ENCODE measurements around the gene DUSP15. TPM values are rescaled to one million over a fixed set of nuclear protein-coding genes. Genes with fewer than 3 reads are reported as not detected.

Gene DUSP15
- total RNA-seq, 1 experiment from 2014 or later = not detected

GRCh38 chr20:31875671-31876070 is 5.3 kb upstream of the DUSP15 start:
- no peak overlapping the region for H3K27ac ChIP-seq (ENCODE audit: low read depth, low read length)
- TF ChIP-seq ZNF274 (IDR thresholded peaks at IDR 0.05; ENCODE audit: low read depth, low read length) (no peak), TCF7L2 (IDR thresholded peaks at IDR 0.05; ENCODE audit: borderline replicate concordance, extremely low read depth, insufficient read depth, insufficient read length) (no peak), CBX3 (IDR thresholded peaks at IDR 0.05; ENCODE audit: low read depth) (no peak), CEBPB (IDR thresholded peaks at IDR 0.05; ENCODE audit: low read depth) (no peak), ZFX (IDR thresholded peaks at IDR 0.05) (no peak), REST (IDR thresholded peaks at IDR 0.05; ENCODE audit: low read depth) (no peak), EZH2phosphoT487 (IDR thresholded peaks at IDR 0.05; ENCODE audit: borderline replicate concordance) (no peak), EZH2 (IDR thresholded peaks at IDR 0.05) (no peak), YY1 (IDR thresholded peaks at IDR 0.05; ENCODE audit: extremely low read depth, insufficient replicate concordance, low read depth, low read length) (no peak), RAD21 (IDR thresholded peaks at IDR 0.05; ENCODE audit: low read depth) (no peak), SP1 (IDR thresholded peaks at IDR 0.05; ENCODE audit: low read depth) (no peak), SRF (IDR thresholded peaks at IDR 0.05; ENCODE audit: low read depth) (no peak), SIN3A (IDR thresholded peaks at IDR 0.05; ENCODE audit: low read depth) (no peak), EGR1 (IDR thresholded peaks at IDR 0.05; ENCODE audit: low read depth) (no peak), FOSL1 (IDR thresholded peaks at IDR 0.05; ENCODE audit: low read depth) (no peak), CTCF (IDR thresholded peaks at IDR 0.05 in 2 of 3, conservative IDR thresholded peaks at IDR 0.05 in 1 of 3; ENCODE audit: borderline replicate concordance in 1 of 3, insufficient read depth in 1 of 3, low read depth in 2 of 3, low read length in 2 of 3) (no peak)
- TF ChIP-seq, protein P1, sequence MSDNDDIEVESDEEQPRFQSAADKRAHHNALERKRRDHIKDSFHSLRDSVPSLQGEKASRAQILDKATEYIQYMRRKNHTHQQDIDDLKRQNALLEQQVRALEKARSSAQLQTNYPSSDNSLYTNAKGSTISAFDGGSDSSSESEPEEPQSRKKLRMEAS (IDR thresholded peaks at IDR 0.05) = no peak
- TF ChIP-seq, protein P2, sequence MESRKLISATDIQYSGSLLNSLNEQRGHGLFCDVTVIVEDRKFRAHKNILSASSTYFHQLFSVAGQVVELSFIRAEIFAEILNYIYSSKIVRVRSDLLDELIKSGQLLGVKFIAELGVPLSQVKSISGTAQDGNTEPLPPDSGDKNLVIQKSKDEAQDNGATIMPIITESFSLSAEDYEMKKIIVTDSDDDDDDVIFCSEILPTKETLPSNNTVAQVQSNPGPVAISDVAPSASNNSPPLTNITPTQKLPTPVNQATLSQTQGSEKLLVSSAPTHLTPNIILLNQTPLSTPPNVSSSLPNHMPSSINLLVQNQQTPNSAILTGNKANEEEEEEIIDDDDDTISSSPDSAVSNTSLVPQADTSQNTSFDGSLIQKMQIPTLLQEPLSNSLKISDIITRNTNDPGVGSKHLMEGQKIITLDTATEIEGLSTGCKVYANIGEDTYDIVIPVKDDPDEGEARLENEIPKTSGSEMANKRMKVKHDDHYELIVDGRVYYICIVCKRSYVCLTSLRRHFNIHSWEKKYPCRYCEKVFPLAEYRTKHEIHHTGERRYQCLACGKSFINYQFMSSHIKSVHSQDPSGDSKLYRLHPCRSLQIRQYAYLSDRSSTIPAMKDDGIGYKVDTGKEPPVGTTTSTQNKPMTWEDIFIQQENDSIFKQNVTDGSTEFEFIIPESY (IDR thresholded peaks at IDR 0.05; ENCODE audit: extremely low read depth, insufficient replicate concordance, low read length) = no peak
- TF ChIP-seq, protein P3, sequence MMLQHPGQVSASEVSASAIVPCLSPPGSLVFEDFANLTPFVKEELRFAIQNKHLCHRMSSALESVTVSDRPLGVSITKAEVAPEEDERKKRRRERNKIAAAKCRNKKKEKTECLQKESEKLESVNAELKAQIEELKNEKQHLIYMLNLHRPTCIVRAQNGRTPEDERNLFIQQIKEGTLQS (IDR thresholded peaks at IDR 0.05) = no peak
- no peak overlapping the region for H2AFZ ChIP-seq (ENCODE audit: low read depth, low read length, poor library complexity, severe bottlenecking)
- intact Hi-C loops (cut with micrococcal nuclease) = no loop called here
- ATAC-seq (no peak), DNase-seq (ENCODE audit: low read depth, low spot score) (no peak)
- ChIA-PET RAD21 (ENCODE audit: low non-redundant PET in 1 of 2, low total read pairs in 2 of 2, uncharacterized antibody in 2 of 2, unreplicated experiment in 2 of 2) (no interaction called here), POLR2A (no interaction called here), CTCF (no interaction called here)
- no TSS peak for BruUV-seq (replicated peaks)
- H3K79me2 ChIP-seq (ENCODE audit: insufficient read depth, low read length) = no peaks in the 10 kb centered on the region
- no peaks in the 10 kb centered on the region for H3K36me3 ChIP-seq (ENCODE audit: control insufficient read depth in 1 of 2, insufficient read depth in 2 of 2, low read length in 2 of 2)
- H3K4me2 ChIP-seq (ENCODE audit: low read length) = no peak overlapping the region
- no peaks in the 10 kb centered on the region for H3K9me2 ChIP-seq (ENCODE audit: insufficient read depth)
- no peaks in the 10 kb centered on the region for H3K9me3 ChIP-seq (ENCODE audit: control insufficient read depth in 1 of 2, insufficient read depth in 1 of 2, low read depth in 1 of 2, low read length in 2 of 2)
- no peak overlapping the region for H3K4me3 ChIP-seq (replicated peaks in 1 of 2; ENCODE audit: low read depth in 1 of 2, low read length in 2 of 2)
- no peak overlapping the region for H3K9ac ChIP-seq (ENCODE audit: low read length)
- H3K4me1 ChIP-seq (ENCODE audit: control insufficient read depth in 1 of 2, insufficient read depth in 2 of 2, low read length in 2 of 2) = peaks cover 4 to 11% of the 10 kb centered on the region in 2 experiments; a peak in 3 of 4 replicates
- H3K27me3 ChIP-seq (ENCODE audit: insufficient read depth, low read length) = no peaks in the 10 kb centered on the region
- H4K20me1 ChIP-seq (ENCODE audit: insufficient read depth) = no peaks in the 10 kb centered on the region
